Medulla oblongata (tissue), 1 donor: ENCODE results near the gene DAZ2.
"Not testable (repeated sequence)": the region's sequence is repeated elsewhere in the genome, so short reads cannot be mapped to it uniquely, and the experiment has no call there.

Experiments
- DNase-seq: peaks from one replicate; pipeline ENCODE4 v3.0.0-alpha.2; 2015; ENCODE audit errors: extremely low spot score

The DAZ2 gene, protein sequence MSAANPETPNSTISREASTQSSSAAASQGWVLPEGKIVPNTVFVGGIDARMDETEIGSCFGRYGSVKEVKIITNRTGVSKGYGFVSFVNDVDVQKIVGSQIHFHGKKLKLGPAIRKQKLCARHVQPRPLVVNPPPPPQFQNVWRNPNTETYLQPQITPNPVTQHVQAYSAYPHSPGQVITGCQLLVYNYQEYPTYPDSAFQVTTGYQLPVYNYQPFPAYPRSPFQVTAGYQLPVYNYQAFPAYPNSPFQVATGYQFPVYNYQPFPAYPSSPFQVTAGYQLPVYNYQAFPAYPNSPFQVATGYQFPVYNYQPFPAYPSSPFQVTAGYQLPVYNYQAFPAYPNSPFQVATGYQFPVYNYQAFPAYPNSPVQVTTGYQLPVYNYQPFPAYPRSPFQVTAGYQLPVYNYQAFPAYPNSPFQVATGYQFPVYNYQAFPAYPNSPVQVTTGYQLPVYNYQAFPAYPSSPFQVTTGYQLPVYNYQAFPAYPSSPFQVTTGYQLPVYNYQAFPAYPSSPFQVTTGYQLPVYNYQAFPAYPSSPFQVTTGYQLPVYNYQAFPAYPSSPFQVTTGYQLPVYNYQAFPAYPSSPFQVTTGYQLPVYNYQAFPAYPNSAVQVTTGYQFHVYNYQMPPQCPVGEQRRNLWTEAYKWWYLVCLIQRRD

DNA sequence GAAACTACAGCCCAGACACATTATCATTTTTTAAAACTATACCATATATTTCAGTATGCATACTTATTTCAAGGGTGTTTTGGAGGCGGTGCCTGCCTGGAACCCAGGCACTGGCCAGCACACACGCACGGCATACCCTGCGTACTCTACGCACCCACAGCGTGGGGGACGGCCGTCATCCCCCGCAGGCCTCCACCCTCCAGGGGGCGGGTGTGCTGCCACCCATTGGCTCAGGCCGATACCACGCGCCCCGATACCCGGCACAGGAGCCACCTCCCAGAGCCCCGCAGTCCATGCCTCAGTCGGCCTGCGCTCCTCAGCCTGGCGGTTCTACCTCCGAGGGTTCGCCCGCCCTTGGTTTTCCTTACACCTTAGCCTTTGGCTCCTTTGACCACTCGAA, at the start of gene DAZ2:
DAZ2 (plus strand) TSS at position 301 of the 400 bp plus-strand sequence. CDS start 208 bp downstream, outside the sequence.
- not testable (repeated sequence) for DNase-seq

DNA sequence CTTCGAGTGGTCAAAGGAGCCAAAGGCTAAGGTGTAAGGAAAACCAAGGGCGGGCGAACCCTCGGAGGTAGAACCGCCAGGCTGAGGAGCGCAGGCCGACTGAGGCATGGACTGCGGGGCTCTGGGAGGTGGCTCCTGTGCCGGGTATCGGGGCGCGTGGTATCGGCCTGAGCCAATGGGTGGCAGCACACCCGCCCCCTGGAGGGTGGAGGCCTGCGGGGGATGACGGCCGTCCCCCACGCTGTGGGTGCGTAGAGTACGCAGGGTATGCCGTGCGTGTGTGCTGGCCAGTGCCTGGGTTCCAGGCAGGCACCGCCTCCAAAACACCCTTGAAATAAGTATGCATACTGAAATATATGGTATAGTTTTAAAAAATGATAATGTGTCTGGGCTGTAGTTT, 20.4 kb upstream of the DAZ2 start, which contains the start of gene DAZ1:
DAZ1 (minus strand) TSS at position 101 of the 400 bp plus-strand sequence. CDS start 208 bp downstream, outside the sequence.
- not testable (repeated sequence) for DNase-seq

DNA sequence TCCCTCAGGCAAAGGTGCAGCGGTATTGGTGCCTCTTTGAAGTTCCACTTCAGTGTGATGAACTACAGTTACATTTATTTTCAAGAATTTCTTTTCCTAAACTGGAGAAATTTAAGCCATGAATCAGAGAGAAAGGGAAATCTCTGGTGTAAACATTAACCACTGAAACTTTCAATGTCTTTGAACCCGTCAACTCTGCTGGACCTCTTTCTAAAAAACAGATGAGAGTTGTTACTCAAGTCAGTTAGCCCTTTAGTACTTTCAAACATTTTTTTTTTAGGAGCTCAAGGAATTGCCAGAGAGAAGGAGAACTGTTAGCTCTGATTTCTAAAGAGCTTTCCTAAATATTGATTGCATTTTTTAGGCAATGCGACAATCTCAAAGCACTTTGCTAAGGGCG, 11.9 kb upstream of the DAZ2 start:
- not testable (repeated sequence) for DNase-seq

DNA sequence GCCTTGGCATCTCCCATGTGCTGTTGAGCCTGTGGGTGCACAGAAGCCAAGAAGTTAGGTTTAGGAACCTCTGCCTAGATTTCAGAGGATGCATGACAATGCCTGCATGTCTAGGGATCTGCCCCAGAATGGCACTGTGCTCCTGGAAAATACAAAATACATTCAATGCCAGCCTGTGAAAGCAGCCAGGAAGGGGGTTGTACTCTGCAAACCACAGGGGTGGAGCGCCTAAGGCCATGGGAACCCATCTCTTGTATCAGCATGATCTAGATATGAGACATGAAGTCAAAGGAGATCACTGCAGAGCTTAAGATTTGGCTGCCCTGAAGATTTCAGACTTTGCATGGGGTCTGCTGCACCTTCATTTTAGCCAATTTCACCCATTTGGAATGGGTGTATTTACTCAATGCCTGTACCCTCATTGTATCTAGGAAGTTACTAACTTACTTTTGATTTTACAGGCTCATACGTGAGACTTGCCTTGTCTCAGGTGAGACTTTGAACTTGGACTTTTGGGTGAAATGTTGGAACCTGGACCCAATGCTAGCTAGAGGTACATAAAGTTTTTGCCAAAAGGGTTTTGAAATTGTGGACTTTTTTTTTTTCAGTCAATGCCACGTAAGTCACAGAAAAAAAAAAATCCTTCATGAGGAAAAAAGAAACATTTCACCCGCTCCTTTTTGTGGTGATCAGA, 9.4 kb upstream of the DAZ2 start:
- DNase-seq, result not testable (repeated sequence)

DNA sequence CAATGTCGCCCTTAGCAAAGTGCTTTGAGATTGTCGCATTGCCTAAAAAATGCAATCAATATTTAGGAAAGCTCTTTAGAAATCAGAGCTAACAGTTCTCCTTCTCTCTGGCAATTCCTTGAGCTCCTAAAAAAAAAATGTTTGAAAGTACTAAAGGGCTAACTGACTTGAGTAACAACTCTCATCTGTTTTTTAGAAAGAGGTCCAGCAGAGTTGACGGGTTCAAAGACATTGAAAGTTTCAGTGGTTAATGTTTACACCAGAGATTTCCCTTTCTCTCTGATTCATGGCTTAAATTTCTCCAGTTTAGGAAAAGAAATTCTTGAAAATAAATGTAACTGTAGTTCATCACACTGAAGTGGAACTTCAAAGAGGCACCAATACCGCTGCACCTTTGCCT, 8.7 kb upstream of the DAZ2 start:
- DNase-seq, result not testable (repeated sequence)
